GM23338 (cell line): ENCODE measurements around the gene CD8A. TPM values are rescaled to one million over a fixed set of nuclear protein-coding genes. Genes with fewer than 3 reads are reported as not detected.
"Not testable (repeated sequence)": the region's sequence is repeated elsewhere in the genome, so short reads cannot be mapped to it uniquely, and the experiment has no call there.

ENCODE experiments used
- ATAC-seq: fragments of 200-7000 bp; cut with Tn5 transposase; 3 replicates; pipeline ENCODE4 v1.9.1; 2020
- DNase-seq: peaks from one replicate; pipeline ENCODE4 v3.0.0-alpha.2; 2015; ENCODE audit warnings: low spot score
- H2AFZ ChIP-seq: fragments of 200-600 bp; sonication (generic); 2 replicates; pipeline ENCODE4 v1.8.0; 2016; ENCODE audit warnings: antibody characterized with exemption, mild to moderate bottlenecking, moderate library complexity
- H3F3A ChIP-seq: fragments of 200-600 bp; sonication (generic); replicated peaks from 2 replicates; pipeline ENCODE4 v1.8.0; 2017; ENCODE audit warnings: antibody characterized with exemption, mixed run types, low read depth
- H3K27ac ChIP-seq: fragments of 200-600 bp; sonication (generic); 2 replicates; pipeline ENCODE4 v1.6.1; 2016; ENCODE audit warnings: low read depth
- H3K27me3 ChIP-seq: fragments of 200-600 bp; sonication (generic); 2 replicates; pipeline ENCODE4 v1.8.0; 2016; ENCODE audit warnings: mild to moderate bottlenecking, mixed run types, moderate library complexity; ENCODE audit not compliant: insufficient read depth
- H3K36me3 ChIP-seq: fragments of 200-600 bp; sonication (generic); 2 replicates; pipeline ENCODE4 v1.8.0; 2016; ENCODE audit warnings: mild to moderate bottlenecking; ENCODE audit not compliant: insufficient read depth
- H3K4me1 ChIP-seq: fragments of 200-600 bp; sonication (generic); 2 replicates; pipeline ENCODE4 v1.8.0; 2016; ENCODE audit warnings: mild to moderate bottlenecking, moderate library complexity; ENCODE audit not compliant: insufficient read depth
- H3K4me2 ChIP-seq: fragments of 200-600 bp; sonication (generic); 2 replicates; pipeline ENCODE4 v1.7.1; 2017; ENCODE audit warnings: mixed run types
- H3K4me3 ChIP-seq: fragments of 200-600 bp; sonication (generic); 2 replicates; pipeline ENCODE4 v1.6.1; 2016; ENCODE audit warnings: mixed run types
- H3K79me2 ChIP-seq: fragments of 200-600 bp; sonication (generic); replicated peaks from 2 replicates; pipeline ENCODE4 v1.8.0; 2017; ENCODE audit warnings: mild to moderate bottlenecking; ENCODE audit not compliant: insufficient read depth
- H3K9me2 ChIP-seq: fragments of 200-600 bp; sonication (generic); 2 replicates; pipeline ENCODE4 v1.8.0; 2017; ENCODE audit not compliant: insufficient read depth
- H4K20me1 ChIP-seq: fragments of 200-600 bp; sonication (generic); replicated peaks from 2 replicates; pipeline ENCODE4 v1.8.0; 2017; ENCODE audit warnings: mild to moderate bottlenecking; ENCODE audit not compliant: insufficient read depth
- H3K27ac Mint-ChIP-seq: 2 replicates; pipeline ENCODE4 v1.8.0; 2020; ENCODE audit warnings: inconsistent platforms, mild to moderate bottlenecking, moderate library complexity, mixed read lengths
- H3K27me3 Mint-ChIP-seq: 3 replicates; pipeline ENCODE4 v1.8.0; 2022; ENCODE audit warnings: low read depth, mild to moderate bottlenecking, moderate library complexity, mixed read lengths, inconsistent platforms; ENCODE audit not compliant: insufficient read depth, poor library complexity
- H3K36me3 Mint-ChIP-seq: 3 replicates; pipeline ENCODE4 v1.8.0; 2021; ENCODE audit warnings: low read depth, mild to moderate bottlenecking, inconsistent platforms, moderate library complexity, mixed read lengths
- H3K4me1 Mint-ChIP-seq: 3 replicates; pipeline ENCODE4 v1.8.0; 2020; ENCODE audit warnings: mild to moderate bottlenecking, inconsistent platforms, mixed read lengths
- H3K4me3 Mint-ChIP-seq: 3 replicates; pipeline ENCODE4 v1.8.0; 2021; ENCODE audit warnings: moderate library complexity, mild to moderate bottlenecking, inconsistent platforms, mixed read lengths
- H3K9me3 Mint-ChIP-seq: 3 replicates; pipeline ENCODE4 v1.8.0; 2020; ENCODE audit warnings: moderate library complexity, mild to moderate bottlenecking, inconsistent platforms, mixed read lengths
- CREB1 ChIP-seq: fragments of 250-450 bp; sonication (Bioruptor Pico); IDR thresholded peaks from 2 replicates; pipeline ENCODE4 v1.5.0; 2020; ENCODE audit warnings: low read depth, mild to moderate bottlenecking, moderate library complexity
- EZH2 ChIP-seq: fragments of 200-600 bp; sonication (generic); IDR thresholded peaks from one replicate; pipeline ENCODE4 v1.8.0; 2017; ENCODE audit warnings: antibody characterized with exemption, mild to moderate bottlenecking, low read depth; ENCODE audit not compliant: unreplicated experiment
- EZH2phosphoT487 ChIP-seq: fragments of 200-600 bp; sonication (generic); IDR thresholded peaks from one replicate; pipeline ENCODE4 v1.8.1; 2018; ENCODE audit warnings: antibody characterized with exemption; ENCODE audit not compliant: unreplicated experiment
- NANOG ChIP-seq: IDR thresholded peaks from 2 replicates; pipeline ENCODE4 v1.6.1; 2016; ENCODE audit warnings: antibody characterized with exemption, borderline replicate concordance
- POLR2AphosphoS5 ChIP-seq: IDR thresholded peaks from 2 replicates; pipeline ENCODE4 v1.6.1; 2016; ENCODE audit warnings: antibody characterized with exemption, low read depth
- ZNF114 ChIP-seq: fragments of 250-450 bp; sonication (Bioruptor Pico); IDR thresholded peaks from 2 replicates; pipeline ENCODE4 v1.5.0; 2020; ENCODE audit warnings: mild to moderate bottlenecking, moderate library complexity
- ZNF331 ChIP-seq: fragments of 250-450 bp; sonication (Bioruptor Pico); IDR thresholded peaks from 2 replicates; pipeline ENCODE4 v1.5.0; 2020; ENCODE audit warnings: low read depth, mild to moderate bottlenecking, moderate library complexity
- polyA plus RNA-seq: library from polyadenylated mRNA; unstranded; fragments of >200 nt; fragmentation: Nextera tagmentation; extraction: Ambion mirVana; gene quantifications from 2 replicates; pipeline ENCODE4 v1.2.1, GENCODE V29; 2016
- total RNA-seq: library from RNA; depleted of rRNA; stranded (reverse); fragments of >200 nt; shearing (Covaris generic); gene quantifications from 2 replicates; pipeline ENCODE4 v1.2.3, GENCODE V29; 2014
- TF ChIP-seq, protein P1 (sequence below), 2 experiments: fragments of 200-600 bp in 1 of 2; sonication (generic) in 1 of 2; conservative IDR thresholded peaks; 2 replicates each; pipeline versions ENCODE4 v1.5.1 to v1.6.1; 2016 to 2017; ENCODE audit warnings: antibody characterized with exemption in 2 of 2, low read depth in 2 of 2, mild to moderate bottlenecking in 2 of 2, moderate library complexity in 1 of 2
- TF ChIP-seq, protein P2 (sequence below): IDR thresholded peaks from 2 replicates; pipeline ENCODE4 v1.6.1; 2016; ENCODE audit warnings: antibody characterized with exemption

CD8A gene
- total and polyA plus RNA-seq, 2 experiments from 2014 or later: 0.19 to 0.24 TPM

DNA sequence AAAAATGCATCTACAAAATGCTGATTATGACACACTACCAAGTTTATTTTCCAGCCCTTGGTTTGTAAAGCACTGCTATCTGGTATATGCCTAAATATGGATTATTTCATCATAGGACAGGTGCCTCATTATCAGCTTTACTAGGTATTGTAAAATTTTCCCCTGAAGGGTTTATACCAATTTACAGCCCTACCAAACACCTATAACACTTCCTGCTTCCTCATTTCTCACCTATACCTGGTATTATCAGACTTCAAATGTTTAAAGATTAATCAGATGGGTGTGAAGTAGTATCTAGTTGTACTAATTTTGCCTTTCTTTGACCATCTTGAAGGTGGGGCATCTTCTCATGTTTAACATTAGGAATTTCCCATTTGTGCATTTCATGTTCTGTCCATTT is 43.8 kb downstream of the CD8A start:
- 0 out of 2 replicates have a peak, but pooled peaks cover 5% of the 10 kb centered on the region for H3K36me3 ChIP-seq
- H3K4me1 Mint-ChIP-seq: peaks cover 16% of the 10 kb centered on the region
- DNase-seq (no peak), ATAC-seq (no peak)
- no peak overlapping the region for H3K4me3 ChIP-seq
- peaks cover 88% of the 10 kb centered on the region for H3K79me2 ChIP-seq
- peaks cover 43% of the 10 kb centered on the region for H3K36me3 Mint-ChIP-seq
- H3K27ac Mint-ChIP-seq: peak overlapping the region; percentile 66
- H3K4me3 Mint-ChIP-seq: no peak overlapping the region
- H4K20me1 ChIP-seq: peaks cover 22% of the 10 kb centered on the region
- no peaks in the 10 kb centered on the region for H3F3A ChIP-seq
- H3K9me2 ChIP-seq: no peaks in the 10 kb centered on the region
- H3K9me3 Mint-ChIP-seq: peaks cover 11% of the 10 kb centered on the region
- H2AFZ ChIP-seq: no peak overlapping the region
- peaks cover 3% of the 10 kb centered on the region for H3K27me3 Mint-ChIP-seq
- H3K27me3 ChIP-seq: no peaks in the 10 kb centered on the region
- TF ChIP-seq EZH2 (no peak), CREB1 (CRISPR knock-in tag) (no peak), ZNF114 (CRISPR knock-in tag) (no peak), EZH2phosphoT487 (no peak), ZNF331 (CRISPR knock-in tag) (no peak)
- TF ChIP-seq, protein P1, sequence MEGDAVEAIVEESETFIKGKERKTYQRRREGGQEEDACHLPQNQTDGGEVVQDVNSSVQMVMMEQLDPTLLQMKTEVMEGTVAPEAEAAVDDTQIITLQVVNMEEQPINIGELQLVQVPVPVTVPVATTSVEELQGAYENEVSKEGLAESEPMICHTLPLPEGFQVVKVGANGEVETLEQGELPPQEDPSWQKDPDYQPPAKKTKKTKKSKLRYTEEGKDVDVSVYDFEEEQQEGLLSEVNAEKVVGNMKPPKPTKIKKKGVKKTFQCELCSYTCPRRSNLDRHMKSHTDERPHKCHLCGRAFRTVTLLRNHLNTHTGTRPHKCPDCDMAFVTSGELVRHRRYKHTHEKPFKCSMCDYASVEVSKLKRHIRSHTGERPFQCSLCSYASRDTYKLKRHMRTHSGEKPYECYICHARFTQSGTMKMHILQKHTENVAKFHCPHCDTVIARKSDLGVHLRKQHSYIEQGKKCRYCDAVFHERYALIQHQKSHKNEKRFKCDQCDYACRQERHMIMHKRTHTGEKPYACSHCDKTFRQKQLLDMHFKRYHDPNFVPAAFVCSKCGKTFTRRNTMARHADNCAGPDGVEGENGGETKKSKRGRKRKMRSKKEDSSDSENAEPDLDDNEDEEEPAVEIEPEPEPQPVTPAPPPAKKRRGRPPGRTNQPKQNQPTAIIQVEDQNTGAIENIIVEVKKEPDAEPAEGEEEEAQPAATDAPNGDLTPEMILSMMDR (conservative IDR thresholded peaks at IDR 0.05; ENCODE audit: low read depth in 2 of 2): no peak
- H3K4me1 ChIP-seq: peaks cover 9% of the 10 kb centered on the region; the same call in 1 of the 2 replicates
- no peak overlapping the region for H3K27ac ChIP-seq
- H3K4me2 ChIP-seq: no peak overlapping the region

DNA sequence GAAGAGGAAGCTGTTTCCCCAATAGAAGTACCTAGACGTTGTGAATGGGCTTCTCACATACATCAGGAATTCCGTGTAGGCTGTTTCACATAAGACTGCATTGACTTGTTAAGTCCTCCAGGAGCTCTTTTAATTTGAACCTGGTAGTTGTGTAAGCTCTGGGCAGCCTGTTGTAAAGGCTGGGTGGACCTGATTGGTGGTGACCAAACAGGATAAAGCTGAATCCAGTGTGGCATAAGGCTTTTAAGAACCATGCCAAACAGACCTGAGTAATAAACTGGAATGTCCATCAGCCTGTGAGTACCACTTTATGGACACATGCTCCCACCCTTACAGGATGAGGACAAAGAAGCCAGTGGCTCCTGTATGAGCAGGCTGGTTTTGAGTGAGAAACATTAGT is 46.6 kb downstream of the CD8A start:
- Mint-ChIP-seq H3K4me1 (peaks cover 16% of the 10 kb centered on the region), H3K36me3 (peaks cover 18% of the 10 kb centered on the region), H3K4me3 (no peak overlapping the region), H3K27ac (peak overlapping the region; percentile 67; the same call in 1 of the 2 replicates), H3K27me3 (no peaks in the 10 kb centered on the region), H3K9me3 (no peaks in the 10 kb centered on the region)
- Histone ChIP-seq H3K27me3 (no peaks in the 10 kb centered on the region), H3K4me3 (no peak overlapping the region), H4K20me1 (peaks cover 16% of the 10 kb centered on the region; the same call in 1 of the 2 replicates), H3K27ac (no peak overlapping the region), H2AFZ (no peak overlapping the region), H3K4me1 (peaks cover 9% of the 10 kb centered on the region; the same call in 1 of the 2 replicates), H3K4me2 (no peak overlapping the region), H3K9me2 (no peaks in the 10 kb centered on the region), H3K79me2 (peaks cover 60% of the 10 kb centered on the region), H3K36me3 (no peaks in the 10 kb centered on the region), H3F3A (no peaks in the 10 kb centered on the region)
- DNase-seq (peak; percentile 38), ATAC-seq (no peak)
- TF ChIP-seq CREB1 (CRISPR knock-in tag) (no peak), NANOG (no peak), POLR2AphosphoS5 (no peak), EZH2 (no peak)
- TF ChIP-seq, protein P2, sequence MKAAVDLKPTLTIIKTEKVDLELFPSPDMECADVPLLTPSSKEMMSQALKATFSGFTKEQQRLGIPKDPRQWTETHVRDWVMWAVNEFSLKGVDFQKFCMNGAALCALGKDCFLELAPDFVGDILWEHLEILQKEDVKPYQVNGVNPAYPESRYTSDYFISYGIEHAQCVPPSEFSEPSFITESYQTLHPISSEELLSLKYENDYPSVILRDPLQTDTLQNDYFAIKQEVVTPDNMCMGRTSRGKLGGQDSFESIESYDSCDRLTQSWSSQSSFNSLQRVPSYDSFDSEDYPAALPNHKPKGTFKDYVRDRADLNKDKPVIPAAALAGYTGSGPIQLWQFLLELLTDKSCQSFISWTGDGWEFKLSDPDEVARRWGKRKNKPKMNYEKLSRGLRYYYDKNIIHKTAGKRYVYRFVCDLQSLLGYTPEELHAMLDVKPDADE: no peak

DNA sequence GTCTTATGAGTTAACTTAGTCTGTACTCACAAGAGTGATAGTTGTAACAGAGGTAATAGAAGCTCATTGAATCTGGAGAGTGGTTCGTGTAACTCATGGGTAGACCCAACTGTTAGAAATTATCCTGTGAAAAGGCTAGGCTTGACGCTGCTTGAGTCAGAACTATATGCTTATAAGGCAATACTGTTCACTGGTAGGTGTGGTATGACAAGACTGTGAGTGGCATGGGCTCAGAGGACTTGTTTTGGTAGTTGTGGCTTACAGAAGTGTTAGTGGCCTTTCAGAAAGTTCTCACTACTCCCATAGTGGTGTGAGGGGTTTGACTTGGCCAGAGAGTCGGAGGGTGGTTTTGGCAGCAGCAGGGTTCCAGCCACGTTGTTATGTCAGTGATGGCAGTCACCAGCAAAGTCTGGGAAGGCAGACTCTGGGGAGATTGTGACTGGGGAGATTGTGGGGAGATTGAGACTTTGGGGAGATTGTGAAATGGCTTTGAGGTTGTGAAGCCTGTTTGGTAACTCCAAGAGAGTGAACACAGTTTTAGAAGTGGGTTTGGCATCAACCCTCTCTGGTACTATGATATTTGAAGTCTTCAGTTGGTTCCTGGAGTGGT is 48.7 kb downstream of the CD8A start:
- peaks cover 14% of the 10 kb centered on the region; the same call in 2 of the 3 replicates for H3K36me3 Mint-ChIP-seq
- H3K27me3 ChIP-seq, H3K4me2 ChIP-seq, H3K36me3 ChIP-seq, H3K27me3 Mint-ChIP-seq, H4K20me1 ChIP-seq, H3K27ac ChIP-seq, H3F3A ChIP-seq, H3K27ac Mint-ChIP-seq, H3K9me2 ChIP-seq, H3K4me3 ChIP-seq, DNase-seq, H3K4me1 ChIP-seq, H2AFZ ChIP-seq, ATAC-seq, H3K4me3 Mint-ChIP-seq, H3K4me1 Mint-ChIP-seq, H3K9me3 Mint-ChIP-seq: not testable (repeated sequence)
- H3K79me2 ChIP-seq: peaks cover 41% of the 10 kb centered on the region

DNA sequence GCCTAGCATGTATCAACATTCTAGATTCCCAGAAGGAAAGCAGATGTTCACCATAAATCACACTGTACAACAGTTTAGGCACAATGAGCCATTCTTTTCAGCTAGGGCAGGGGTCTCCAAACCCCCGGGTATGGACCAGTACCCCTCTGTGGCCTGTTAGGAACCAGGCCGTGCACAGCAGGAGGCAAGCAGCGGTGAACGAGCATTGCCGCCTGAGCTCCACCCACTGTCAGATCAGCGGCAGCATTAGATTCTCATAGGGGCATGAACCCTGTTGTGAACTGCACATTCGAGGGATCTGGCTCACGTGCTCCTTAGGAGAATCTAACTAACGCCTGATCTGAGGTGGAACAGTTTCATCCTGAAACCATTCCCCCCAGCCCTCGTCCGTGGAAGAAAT is 50.8 kb downstream of the CD8A start:
- H3K79me2 ChIP-seq: peaks cover 20% of the 10 kb centered on the region
- H3K4me3 ChIP-seq, H3K27me3 Mint-ChIP-seq, H3F3A ChIP-seq, H3K27ac ChIP-seq, H3K36me3 ChIP-seq, H3K27me3 ChIP-seq, H4K20me1 ChIP-seq, H3K4me1 Mint-ChIP-seq, H3K4me2 ChIP-seq, H3K4me3 Mint-ChIP-seq, H2AFZ ChIP-seq, H3K4me1 ChIP-seq, H3K27ac Mint-ChIP-seq, H3K9me2 ChIP-seq, DNase-seq, H3K9me3 Mint-ChIP-seq: not testable (repeated sequence)
- peaks cover 14% of the 10 kb centered on the region; the same call in 2 of the 3 replicates for H3K36me3 Mint-ChIP-seq
- ATAC-seq: peak; percentile 68
